Measurements from ENCODE around the gene SV2C. TPM values are rescaled to one million over a fixed set of nuclear protein-coding genes. Genes with fewer than 3 reads are reported as not detected.

SV2C gene
- total and polyA plus RNA-seq, 11 donors: 0.12 to 0.29 (median 0.20) TPM; not detected in 5

GRCh38 chr5:76114179-76114851, 31.1 kb downstream of the SV2C start:
- H3K27me3 ChIP-seq: no peaks in the 10 kb centered on the region
- peak in 2 of 5 donors; percentile 21 to 28 for DNase-seq
- TF ChIP-seq POLR2A (IDR thresholded peaks at IDR 0.05) (no peak), CTCF (IDR thresholded peaks at IDR 0.05) (no peak)
- 32 to 48% (median 34%) methylated on average over 5 of the region's 5 CpGs for WGBS, 4 donors
- no peaks in the 10 kb centered on the region for H3K36me3 ChIP-seq
- peak in 2 of 4 donors; percentile 36 to 58 for ATAC-seq
- peaks cover 0 to 5% (median 0%) of the 10 kb centered on the region in 12 donors for H3K9me3 ChIP-seq
- H3K4me1 ChIP-seq: peaks cover 0 to 12% (median 0%) of the 10 kb centered on the region in 12 donors
- intact Hi-C loops (cut with DNase I): no loop called here
- H3K27ac ChIP-seq: peak overlapping the region in 4 of 12 donors; percentile 10 to 46 (median 24)
- H3K4me3 ChIP-seq: peak overlapping the region in 1 of 12 donors; percentile 6

- no peaks in the 10 kb centered on the region for H3K9me3 ChIP-seq
- intact Hi-C loops (cut with DNase I): no loop called here
- H3K27ac ChIP-seq: no peak overlapping the region
- H3K36me3 ChIP-seq: no peaks in the 10 kb centered on the region
- TF ChIP-seq CTCF (IDR thresholded peaks at IDR 0.05) (no peak), POLR2A (IDR thresholded peaks at IDR 0.05) (no peak)
- peaks cover 0 to 3% (median 0%) of the 10 kb centered on the region in 9 donors for H3K27me3 ChIP-seq
- H3K4me3 ChIP-seq: no peak overlapping the region
- H3K4me1 ChIP-seq: no peaks in the 10 kb centered on the region
- no peak for DNase-seq
- no peak for ATAC-seq
Observed at GRCh38 chr5:76125346-76125745, 42.2 kb downstream of the SV2C start.

DNA sequence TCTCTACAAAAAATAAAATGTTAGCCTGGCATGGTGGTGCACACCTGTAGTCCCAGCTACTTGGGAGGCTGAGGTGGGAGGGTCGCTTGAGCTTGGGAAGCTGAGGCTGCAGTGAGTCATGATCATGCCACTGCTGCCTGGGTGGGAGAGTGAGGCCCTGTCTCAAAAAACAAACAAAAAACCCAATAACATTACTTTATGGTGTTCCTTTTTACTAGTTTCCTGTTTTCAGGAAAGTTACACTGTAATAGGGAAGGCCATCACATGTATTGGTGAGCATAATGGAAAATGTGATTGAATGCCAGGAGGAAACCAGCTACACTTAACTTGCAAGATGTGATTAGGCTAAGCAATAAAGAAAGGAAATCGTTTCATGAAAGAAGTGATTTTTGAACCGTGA, 42.7 kb downstream of the SV2C start:
- no peak for TF ChIP-seq CTCF (IDR thresholded peaks at IDR 0.05)
- no peak for TF ChIP-seq POLR2A (IDR thresholded peaks at IDR 0.05)
- Histone ChIP-seq H3K9me3 (no peaks in the 10 kb centered on the region), H3K36me3 (no peaks in the 10 kb centered on the region), H3K4me1 (no peaks in the 10 kb centered on the region), H3K27ac (no peak overlapping the region), H3K4me3 (no peak overlapping the region), H3K27me3 (peaks cover 0 to 3% (median 0%) of the 10 kb centered on the region in 9 donors)
- DNase-seq (no peak), ATAC-seq (no peak)
- WGBS, 4 donors: 68 to 76% (median 73%) methylated on average over 3 of the region's 3 CpGs
- intact Hi-C loops (cut with DNase I): no loop called here

DNA sequence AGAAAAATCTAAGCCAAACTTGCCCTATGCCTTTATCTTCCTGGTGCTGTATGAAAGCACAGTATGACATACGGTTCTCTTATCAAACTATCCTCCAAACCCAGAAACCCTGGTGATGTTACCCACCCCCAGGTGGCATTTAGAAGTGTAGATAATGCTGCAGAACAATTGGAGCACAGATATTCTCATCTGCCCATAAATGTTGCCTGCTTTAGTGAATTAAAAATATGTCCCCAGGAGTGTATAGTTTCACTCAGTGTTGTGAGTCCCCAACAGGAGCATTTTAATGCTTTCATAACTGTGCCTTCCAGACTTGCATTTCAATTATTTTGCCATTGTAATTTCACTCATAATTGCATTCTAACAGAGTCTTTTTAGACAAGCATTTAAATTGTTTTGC, 50.8 kb downstream of the SV2C start:
- no peaks in the 10 kb centered on the region for H3K4me1 ChIP-seq
- H3K9me3 ChIP-seq: no peaks in the 10 kb centered on the region
- no peak overlapping the region for H3K27ac ChIP-seq
- no peak overlapping the region for H3K4me3 ChIP-seq
- ATAC-seq (no peak), DNase-seq (no peak)
- H3K36me3 ChIP-seq: no peaks in the 10 kb centered on the region
- peaks cover 0 to 18% (median 0%) of the 10 kb centered on the region in 9 donors for H3K27me3 ChIP-seq
- WGBS, 4 donors: 19 to 30% (median 28%) methylated on average over 1 of the region's 1 CpG
- intact Hi-C loops (cut with DNase I): no loop called here
- TF ChIP-seq CTCF (IDR thresholded peaks at IDR 0.05): no peak

Measured in heart left ventricle (tissue), 16 donors.